Smooth muscle cell (in vitro differentiated cells): ENCODE data around the gene NUP85. TPM values are rescaled to one million over a fixed set of nuclear protein-coding genes. Genes with fewer than 3 reads are reported as not detected.

Experiments used
- DNase-seq: peaks from one replicate; lab custom pipeline; 2025; ENCODE audit not compliant: unreplicated experiment; lab: John Stamatoyannopoulos, UW
- H2AFZ ChIP-seq: fragments of 200-600 bp; sonication (generic); 2 replicates; pipeline ENCODE4 v1.6.0; 2016; ENCODE audit warnings: antibody characterized with exemption, low read depth, mild to moderate bottlenecking
- H3F3A ChIP-seq: fragments of 200-600 bp; sonication (generic); 2 replicates; pipeline ENCODE4 v1.6.0; 2017; ENCODE audit warnings: antibody characterized with exemption, low read depth
- H3K27ac ChIP-seq: fragments of 200-600 bp; sonication (generic); 2 replicates; pipeline ENCODE4 v1.5.1; 2016; ENCODE audit warnings: low read depth, mild to moderate bottlenecking
- H3K27me3 ChIP-seq: fragments of 200-600 bp; sonication (generic); 2 replicates; pipeline ENCODE4 v1.6.1; 2016; ENCODE audit warnings: low read depth, mild to moderate bottlenecking
- H3K36me3 ChIP-seq: fragments of 200-600 bp; sonication (generic); 2 replicates; pipeline ENCODE4 v1.5.1; 2016; ENCODE audit warnings: low read depth
- H3K4me1 ChIP-seq: fragments of 200-600 bp; sonication (generic); 2 replicates; pipeline ENCODE4 v1.5.1; 2016; ENCODE audit warnings: low read depth
- H3K4me2 ChIP-seq: fragments of 200-600 bp; sonication (generic); 2 replicates; pipeline ENCODE4 v1.6.0; 2016; ENCODE audit warnings: mild to moderate bottlenecking
- H3K4me3 ChIP-seq: fragments of 200-600 bp; sonication (generic); 2 replicates; pipeline ENCODE4 v1.5.1; 2016; ENCODE audit warnings: mild to moderate bottlenecking
- H3K79me2 ChIP-seq: fragments of 200-600 bp; sonication (generic); 2 replicates; pipeline ENCODE4 v1.6.0; 2016; ENCODE audit warnings: low read depth, mild to moderate bottlenecking
- H3K9ac ChIP-seq: fragments of 200-600 bp; sonication (generic); 2 replicates; pipeline ENCODE4 v1.6.0; 2016; ENCODE audit warnings: low read depth
- H3K9me3 ChIP-seq: fragments of 200-600 bp; sonication (generic); replicated peaks from 2 replicates; pipeline ENCODE4 v1.5.1; 2016; ENCODE audit warnings: low read depth
- H4K20me1 ChIP-seq: fragments of 200-600 bp; sonication (generic); 2 replicates; pipeline ENCODE4 v1.6.0; 2016; ENCODE audit warnings: low read depth
- WGBS: methylation state at CpG from one replicate; pipeline ENCODE4 v1.1.7; 2016; ENCODE audit warnings: low lambda C conversion rate; 5-methylcytosine and 5-hydroxymethylcytosine counted together
- polyA plus RNA-seq: library from polyadenylated mRNA; unstranded; fragments of >200 nt; fragmentation: Nextera tagmentation; extraction: Ambion mirVana; gene quantifications from 2 replicates; pipeline ENCODE4 v1.2.1, GENCODE V29; 2016
- total RNA-seq: library from RNA; depleted of rRNA; stranded (reverse); fragments of >200 nt; gene quantifications from 2 replicates; pipeline ENCODE4 v1.2.3, GENCODE V29; 2014
- TF ChIP-seq, protein P1 (sequence below): fragments of 200-600 bp; sonication (generic); IDR thresholded peaks from 2 replicates; pipeline ENCODE4 v1.5.1; 2017; ENCODE audit warnings: borderline replicate concordance, mild to moderate bottlenecking, antibody characterized with exemption; ENCODE audit not compliant: insufficient read depth, poor library complexity, severe bottlenecking

Gene NUP85
- total and polyA plus RNA-seq, 2 experiments from 2014 or later: 24.0 to 43.2 TPM

DNA sequence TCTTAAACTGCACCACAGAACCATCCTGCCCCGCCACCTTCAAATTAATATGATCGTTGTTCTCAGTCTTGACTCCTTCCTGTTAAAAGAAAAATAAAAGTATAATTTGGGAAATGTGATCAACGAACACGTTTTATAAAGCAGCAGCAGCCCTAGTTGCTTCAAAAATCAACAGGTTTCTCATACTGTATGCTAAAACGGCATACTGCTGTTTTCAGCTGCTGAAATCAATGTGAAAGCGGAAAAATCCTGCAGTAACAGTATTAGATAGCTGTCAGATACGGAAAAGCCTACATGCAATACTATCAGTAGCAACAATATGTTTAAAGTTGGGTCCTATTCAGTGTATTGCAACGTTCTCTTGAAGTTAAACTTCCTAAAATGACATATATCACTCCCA is 24.4 kb upstream of the NUP85 start:
- peak overlapping the region; percentile 98 for H3K9ac ChIP-seq
- TF ChIP-seq, protein P1, sequence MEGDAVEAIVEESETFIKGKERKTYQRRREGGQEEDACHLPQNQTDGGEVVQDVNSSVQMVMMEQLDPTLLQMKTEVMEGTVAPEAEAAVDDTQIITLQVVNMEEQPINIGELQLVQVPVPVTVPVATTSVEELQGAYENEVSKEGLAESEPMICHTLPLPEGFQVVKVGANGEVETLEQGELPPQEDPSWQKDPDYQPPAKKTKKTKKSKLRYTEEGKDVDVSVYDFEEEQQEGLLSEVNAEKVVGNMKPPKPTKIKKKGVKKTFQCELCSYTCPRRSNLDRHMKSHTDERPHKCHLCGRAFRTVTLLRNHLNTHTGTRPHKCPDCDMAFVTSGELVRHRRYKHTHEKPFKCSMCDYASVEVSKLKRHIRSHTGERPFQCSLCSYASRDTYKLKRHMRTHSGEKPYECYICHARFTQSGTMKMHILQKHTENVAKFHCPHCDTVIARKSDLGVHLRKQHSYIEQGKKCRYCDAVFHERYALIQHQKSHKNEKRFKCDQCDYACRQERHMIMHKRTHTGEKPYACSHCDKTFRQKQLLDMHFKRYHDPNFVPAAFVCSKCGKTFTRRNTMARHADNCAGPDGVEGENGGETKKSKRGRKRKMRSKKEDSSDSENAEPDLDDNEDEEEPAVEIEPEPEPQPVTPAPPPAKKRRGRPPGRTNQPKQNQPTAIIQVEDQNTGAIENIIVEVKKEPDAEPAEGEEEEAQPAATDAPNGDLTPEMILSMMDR: no peak
- peaks cover 61% of the 10 kb centered on the region for H4K20me1 ChIP-seq
- H2AFZ ChIP-seq: no peak overlapping the region
- H3K4me1 ChIP-seq: peaks cover 10% of the 10 kb centered on the region
- H3K79me2 ChIP-seq: peaks cover 61% of the 10 kb centered on the region
- WGBS: 40% methylated on average over 8 of the region's 8 CpGs
- DNase-seq: no peak
- no peaks in the 10 kb centered on the region for H3K27me3 ChIP-seq
- peak overlapping the region; percentile 87 for H3K4me2 ChIP-seq
- H3F3A ChIP-seq: no peaks in the 10 kb centered on the region
- no peaks in the 10 kb centered on the region for H3K36me3 ChIP-seq
- H3K4me3 ChIP-seq: peak overlapping the region; percentile 89
- no peaks in the 10 kb centered on the region for H3K9me3 ChIP-seq
- H3K27ac ChIP-seq: no peak overlapping the region

DNA sequence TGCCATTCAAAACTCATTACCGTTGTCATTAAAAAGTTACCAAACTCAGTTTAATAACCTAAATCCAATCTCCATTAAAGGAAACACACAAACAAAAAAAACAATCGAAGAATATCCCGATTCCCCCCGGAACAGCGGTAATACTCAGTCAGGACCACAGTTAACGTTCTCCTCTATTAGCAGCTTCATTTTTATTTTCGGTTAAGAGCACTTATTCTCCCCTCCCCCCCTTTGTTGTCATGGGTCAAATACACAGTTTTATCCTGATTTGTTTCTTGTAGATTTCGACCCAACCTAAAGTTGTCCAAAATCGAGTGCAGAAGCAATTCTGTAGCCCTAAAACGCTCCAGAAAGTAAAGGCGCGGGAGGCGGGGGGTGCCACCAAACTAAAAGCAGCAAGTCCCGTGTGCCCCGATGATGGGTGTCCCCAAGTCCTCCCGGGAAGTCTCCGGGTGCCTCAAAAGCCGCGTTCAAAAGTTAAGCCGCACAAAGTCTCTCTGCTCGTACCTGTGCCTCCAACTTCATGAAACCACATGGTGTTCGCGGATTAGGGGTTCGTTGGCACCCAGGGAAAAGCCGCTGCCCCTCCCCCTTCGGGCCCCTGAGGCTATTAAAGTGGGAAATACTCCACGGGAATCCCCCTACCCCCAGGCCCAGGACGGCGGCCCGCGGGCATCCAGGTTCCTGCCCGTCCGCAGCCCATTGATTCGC is 23.7 kb upstream of the NUP85 start:
- peak overlapping the region; percentile 98 for H3K27ac ChIP-seq
- peak overlapping the region; percentile 29 for H2AFZ ChIP-seq
- H3K9me3 ChIP-seq: no peaks in the 10 kb centered on the region
- peaks cover 54% of the 10 kb centered on the region for H4K20me1 ChIP-seq
- WGBS: 2% methylated on average over 33 of the region's 34 CpGs
- H3K27me3 ChIP-seq: no peaks in the 10 kb centered on the region
- H3K36me3 ChIP-seq: no peaks in the 10 kb centered on the region
- peak overlapping the region; percentile 89 for H3K4me3 ChIP-seq
- TF ChIP-seq, protein P1: no peak
- peaks cover 10% of the 10 kb centered on the region for H3K4me1 ChIP-seq
- H3K79me2 ChIP-seq: peaks cover 55% of the 10 kb centered on the region
- H3K4me2 ChIP-seq: peak overlapping the region; percentile 87
- no peaks in the 10 kb centered on the region for H3F3A ChIP-seq
- DNase-seq: peak; percentile 31
- H3K9ac ChIP-seq: peak overlapping the region; percentile 98

DNA sequence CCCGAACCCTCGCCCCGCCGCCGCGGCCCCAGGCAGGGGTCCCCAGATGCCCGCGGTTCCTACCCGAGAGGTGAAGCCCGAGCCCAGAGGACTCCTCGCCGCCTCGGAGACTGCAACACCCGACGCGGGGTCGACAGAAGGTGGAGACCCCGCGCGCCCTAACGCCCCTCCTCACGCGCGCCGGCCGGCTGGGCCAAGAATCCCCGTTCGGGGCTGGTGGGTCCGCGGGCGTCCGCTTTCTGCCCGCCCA is 23.2 kb upstream of the NUP85 start:
- DNase-seq: no peak
- peaks cover 10% of the 10 kb centered on the region for H3K4me1 ChIP-seq
- peak overlapping the region; percentile 98 for H3K9ac ChIP-seq
- under 1% methylated on average over 31 of the region's 33 CpGs for WGBS
- H3K79me2 ChIP-seq: peaks cover 50% of the 10 kb centered on the region
- H3K4me2 ChIP-seq: peak overlapping the region; percentile 87
- H3F3A ChIP-seq: no peaks in the 10 kb centered on the region
- peak overlapping the region; percentile 89 for H3K4me3 ChIP-seq
- H3K36me3 ChIP-seq: no peaks in the 10 kb centered on the region
- H3K27me3 ChIP-seq: no peaks in the 10 kb centered on the region
- TF ChIP-seq, protein P1: no peak
- H4K20me1 ChIP-seq: peaks cover 50% of the 10 kb centered on the region
- H2AFZ ChIP-seq: peak overlapping the region; percentile 29
- H3K9me3 ChIP-seq: no peaks in the 10 kb centered on the region
- H3K27ac ChIP-seq: peak overlapping the region; percentile 98
